HS-5 (cell line): ENCODE data around the gene CEL.
"Not testable (repeated sequence)": the region's sequence is repeated elsewhere in the genome, so short reads cannot be mapped to it uniquely, and the experiment has no call there.

ENCODE experiments used
- DNase-seq: peaks from one replicate; pipeline ENCODE4 v3.0.0-alpha.2; 2012; ENCODE audit warnings: low read depth

The CEL gene

GRCh38 chr9:133086212-133086860, 24.6 kb downstream of the CEL start:
- DNase-seq, result not testable (repeated sequence)

GRCh38 chr9:133086894-133087293, 25.1 kb downstream of the CEL start:
- no peak for DNase-seq

- DNase-seq, result no peak
Observed at GRCh38 chr9:133087429-133088145, 25.8 kb downstream of the CEL start.

- no peak for DNase-seq
Observed at GRCh38 chr9:133088146-133088750, 26.5 kb downstream of the CEL start.

- no peak for DNase-seq
Observed at GRCh38 chr9:133088756-133089155, 27.0 kb downstream of the CEL start.

- DNase-seq, result no peak
Observed at GRCh38 chr9:133089271-133089671, 27.5 kb downstream of the CEL start.

GRCh38 chr9:133090187-133090586, 28.4 kb downstream of the CEL start:
- no peak for DNase-seq

- no peak for DNase-seq
Observed at GRCh38 chr9:133090752-133091385, 29.1 kb downstream of the CEL start.

- not testable (repeated sequence) for DNase-seq
Observed at GRCh38 chr9:133094351-133094750, 32.6 kb downstream of the CEL start.

GRCh38 chr9:133094842-133095393, 33.1 kb downstream of the CEL start:
- no peak for DNase-seq

- DNase-seq, result no peak
Observed at GRCh38 chr9:133098104-133098754, 36.4 kb downstream of the CEL start.

GRCh38 chr9:133098871-133099270, 37.1 kb downstream of the CEL start:
- DNase-seq, result no peak

- DNase-seq, result no peak
Observed at GRCh38 chr9:133099726-133100505, 38.1 kb downstream of the CEL start.

GRCh38 chr9:133100506-133101355, 39.0 kb downstream of the CEL start:
- DNase-seq, result no peak

- no peak for DNase-seq
Observed at GRCh38 chr9:133101356-133102189, 39.8 kb downstream of the CEL start.

GRCh38 chr9:133102190-133103021, 40.6 kb downstream of the CEL start:
- no peak for DNase-seq

GRCh38 chr9:133103183-133103986, 41.6 kb downstream of the CEL start:
- DNase-seq, result no peak
